ENCODE measurements around the gene RNPEPL1.

The RNPEPL1 gene

DNA sequence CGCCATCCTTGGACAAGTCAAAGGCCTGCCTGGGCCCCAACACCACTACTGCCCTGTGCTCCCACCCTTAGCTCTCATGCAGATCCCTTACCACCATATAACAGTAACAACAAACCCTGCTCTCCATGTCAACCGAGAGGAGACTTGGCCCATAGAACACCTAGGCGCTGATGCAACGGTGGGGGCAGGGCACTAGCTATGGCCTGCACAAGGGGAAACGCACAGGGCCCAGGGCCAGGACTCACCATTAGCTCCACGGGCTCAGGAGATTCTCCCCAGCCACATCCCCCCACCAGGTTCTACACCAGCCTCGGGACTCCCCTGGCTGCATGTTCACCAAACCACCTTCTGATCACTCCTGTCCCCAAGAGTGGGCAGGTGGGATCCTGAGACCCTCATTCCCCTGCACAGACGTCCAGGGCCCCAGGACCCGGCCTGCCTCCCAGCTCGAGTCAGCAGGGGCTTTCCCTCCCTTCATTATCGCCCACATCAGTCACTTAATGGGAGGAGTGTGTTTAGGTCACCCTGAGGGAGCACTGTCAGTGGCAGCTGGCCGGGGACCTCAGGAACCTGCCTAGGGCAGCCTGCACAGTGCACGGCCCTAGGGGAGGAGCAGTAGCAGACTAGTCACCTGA is 39.8 kb upstream of the RNPEPL1 start:
- H3K4me3 ChIP-seq (ENCODE audit: low read depth, low read length), result no peak overlapping the region
- ChIA-PET CTCF (interaction anchor here (2.0 kb wide), 1 partner anchor 14 kb away, joined by 10 read pairs; no protein-coding TSS in a partner anchor), POLR2A (no interaction called here)
- no peaks in the 10 kb centered on the region for H3K9me3 ChIP-seq (ENCODE audit: control insufficient read depth, insufficient read depth, low read depth, low read length)
- H3K4me1 ChIP-seq (ENCODE audit: control insufficient read depth, insufficient read depth, low read length), result no peaks in the 10 kb centered on the region
- H3K27ac ChIP-seq (ENCODE audit: extremely low read depth, low read depth, low read length), result no peak overlapping the region
- TF ChIP-seq PATZ1 (tag by site-specific recombination; IDR thresholded peaks at IDR 0.05), result no peak
- TF ChIP-seq ZNF837 (tag by site-specific recombination; IDR thresholded peaks at IDR 0.05), result no peak
- no peak for TF ChIP-seq ZBTB7A (tag by site-specific recombination; IDR thresholded peaks at IDR 0.05; ENCODE audit: low read depth)
- TF ChIP-seq KLF1 (tag by site-specific recombination; IDR thresholded peaks at IDR 0.05), result no peak
- peaks cover 0 to 40% of the 10 kb centered on the region in 2 experiments; a peak in 2 of 3 replicates for H3K36me3 ChIP-seq (ENCODE audit: control insufficient read depth in 2 of 2, insufficient read depth in 1 of 2, low read length in 2 of 2)

DNA sequence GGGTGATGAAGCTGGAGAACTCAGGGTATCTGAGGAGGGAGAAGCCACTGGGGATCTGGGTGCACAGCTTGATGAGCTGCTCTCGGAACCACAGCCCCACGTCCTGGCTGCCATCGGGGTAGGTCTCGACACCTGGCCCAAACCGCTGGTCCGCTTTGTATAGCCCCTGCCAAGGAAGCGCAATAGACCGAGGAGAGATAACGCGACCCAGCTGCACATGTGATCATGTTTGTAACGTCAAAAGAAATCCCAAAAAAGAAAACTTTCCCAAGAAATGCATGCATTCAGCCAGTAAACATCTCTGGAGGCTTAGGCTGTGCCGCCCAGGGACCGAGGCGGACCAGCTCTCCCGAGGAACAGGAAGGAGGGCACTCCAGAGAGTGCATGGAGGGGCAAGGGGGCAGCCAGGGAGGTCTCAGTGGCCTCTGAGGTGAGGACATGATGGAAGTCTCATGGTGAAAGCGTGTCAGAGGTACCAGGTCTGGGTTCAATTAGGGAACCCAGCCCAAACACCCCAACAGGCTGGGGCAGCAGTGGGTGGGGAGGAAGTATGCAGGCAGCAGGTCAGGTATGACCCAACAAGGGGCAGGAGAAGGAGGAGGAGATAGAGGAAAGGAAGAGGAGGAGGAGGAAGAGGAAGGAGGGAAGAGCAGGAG is 38.8 kb upstream of the RNPEPL1 start:
- ChIA-PET CTCF (interaction anchor here (2.0 kb wide), 1 partner anchor 15 kb away, joined by 10 read pairs; no protein-coding TSS in a partner anchor), POLR2A (no interaction called here)
- no peak overlapping the region for H3K27ac ChIP-seq (ENCODE audit: extremely low read depth, low read depth, low read length)
- no peaks in the 10 kb centered on the region for H3K9me3 ChIP-seq (ENCODE audit: control insufficient read depth, insufficient read depth, low read depth, low read length)
- TF ChIP-seq ZNF626 (tag by site-specific recombination; IDR thresholded peaks at IDR 0.05), result no peak
- no peak for TF ChIP-seq ZNF76 (tag by site-specific recombination; IDR thresholded peaks at IDR 0.05; ENCODE audit: borderline replicate concordance, low read depth)
- TF ChIP-seq ZFP37 (tag by site-specific recombination; IDR thresholded peaks at IDR 0.05), result no peak
- no peak for TF ChIP-seq ZNF830 (tag by site-specific recombination; IDR thresholded peaks at IDR 0.05; ENCODE audit: low read depth)
- no peak for TF ChIP-seq ZNF223 (tag by site-specific recombination; IDR thresholded peaks at IDR 0.05)
- no peak for TF ChIP-seq BCL11B (tag by site-specific recombination; IDR thresholded peaks at IDR 0.05; ENCODE audit: low read depth)
- TF ChIP-seq ZNF707 (tag by site-specific recombination; IDR thresholded peaks at IDR 0.05), result no peak
- TF ChIP-seq ZNF155 (tag by site-specific recombination; IDR thresholded peaks at IDR 0.05), result no peak
- no peak for TF ChIP-seq ZNF585B (tag by site-specific recombination; IDR thresholded peaks at IDR 0.05)
- TF ChIP-seq SP7 (tag by site-specific recombination; IDR thresholded peaks at IDR 0.05), result no peak
- no peak overlapping the region for H3K4me3 ChIP-seq (ENCODE audit: low read depth, low read length)
- H3K4me1 ChIP-seq (ENCODE audit: control insufficient read depth, insufficient read depth, low read length), result no peaks in the 10 kb centered on the region
- peaks cover 0 to 31% of the 10 kb centered on the region in 2 experiments; a peak in 2 of 3 replicates for H3K36me3 ChIP-seq (ENCODE audit: control insufficient read depth in 2 of 2, insufficient read depth in 1 of 2, low read length in 2 of 2)

- POLR2A ChIA-PET, result no interaction called here
- H3K4me3 ChIP-seq (ENCODE audit: low read depth, low read length), result no peak overlapping the region
- H3K9me3 ChIP-seq (ENCODE audit: control insufficient read depth, insufficient read depth, low read depth, low read length), result no peaks in the 10 kb centered on the region
- no peak overlapping the region for H3K27ac ChIP-seq (ENCODE audit: extremely low read depth, low read depth, low read length)
- H3K36me3 ChIP-seq (ENCODE audit: control insufficient read depth in 2 of 2, insufficient read depth in 1 of 2, low read length in 2 of 2), result peaks cover 0 to 26% of the 10 kb centered on the region in 2 experiments; a peak in 2 of 3 replicates
- CTCF ChIA-PET, result no interaction called here
- H3K4me1 ChIP-seq (ENCODE audit: control insufficient read depth, insufficient read depth, low read length), result no peaks in the 10 kb centered on the region
- TF ChIP-seq HIC1 (tag by site-specific recombination; IDR thresholded peaks at IDR 0.05) (no peak), ZNF248 (tag by site-specific recombination; IDR thresholded peaks at IDR 0.05) (no peak), SALL2 (tag by site-specific recombination; IDR thresholded peaks at IDR 0.05; ENCODE audit: borderline replicate concordance) (no peak), ZNF830 (tag by site-specific recombination; IDR thresholded peaks at IDR 0.05; ENCODE audit: low read depth) (no peak), ZNF398 (tag by site-specific recombination; IDR thresholded peaks at IDR 0.05) (no peak)
Measured at GRCh38 chr2:240530181-240530580, 38.1 kb upstream of the RNPEPL1 start.
